ENCODE measurements around the gene PRPF8.

- no peak for TF ChIP-seq POLR2A (IDR thresholded peaks at IDR 0.05)
- TF ChIP-seq, protein P1, sequence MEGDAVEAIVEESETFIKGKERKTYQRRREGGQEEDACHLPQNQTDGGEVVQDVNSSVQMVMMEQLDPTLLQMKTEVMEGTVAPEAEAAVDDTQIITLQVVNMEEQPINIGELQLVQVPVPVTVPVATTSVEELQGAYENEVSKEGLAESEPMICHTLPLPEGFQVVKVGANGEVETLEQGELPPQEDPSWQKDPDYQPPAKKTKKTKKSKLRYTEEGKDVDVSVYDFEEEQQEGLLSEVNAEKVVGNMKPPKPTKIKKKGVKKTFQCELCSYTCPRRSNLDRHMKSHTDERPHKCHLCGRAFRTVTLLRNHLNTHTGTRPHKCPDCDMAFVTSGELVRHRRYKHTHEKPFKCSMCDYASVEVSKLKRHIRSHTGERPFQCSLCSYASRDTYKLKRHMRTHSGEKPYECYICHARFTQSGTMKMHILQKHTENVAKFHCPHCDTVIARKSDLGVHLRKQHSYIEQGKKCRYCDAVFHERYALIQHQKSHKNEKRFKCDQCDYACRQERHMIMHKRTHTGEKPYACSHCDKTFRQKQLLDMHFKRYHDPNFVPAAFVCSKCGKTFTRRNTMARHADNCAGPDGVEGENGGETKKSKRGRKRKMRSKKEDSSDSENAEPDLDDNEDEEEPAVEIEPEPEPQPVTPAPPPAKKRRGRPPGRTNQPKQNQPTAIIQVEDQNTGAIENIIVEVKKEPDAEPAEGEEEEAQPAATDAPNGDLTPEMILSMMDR (IDR thresholded peaks at IDR 0.05) = no peak
Observed at GRCh38 chr17:1724869-1725641, 40.4 kb upstream of the PRPF8 start.
